Lower leg skin (tissue), 3 donors: Measurements from ENCODE around the gene TTC39B.

Experiments used
- CTCF ChIP-seq, 3 donors: fragments of 450-650 bp; IDR thresholded peaks; one replicate each; pipeline ENCODE4 v1.5.1; 2016; ENCODE audit warnings: antibody characterized with exemption in 3 of 3, mild to moderate bottlenecking in 3 of 3, moderate library complexity in 2 of 3
- POLR2A ChIP-seq, 2 donors: fragments of 450-650 bp; IDR thresholded peaks; one replicate each; pipeline ENCODE4 v1.6.1; 2016 to 2017; ENCODE audit warnings: antibody characterized with exemption in 2 of 2, mild to moderate bottlenecking in 1 of 2, moderate library complexity in 1 of 2

- TF ChIP-seq CTCF (IDR thresholded peaks at IDR 0.05) (no peak), POLR2A (IDR thresholded peaks at IDR 0.05) (no peak)
These were observed 30.6 kb downstream of the TTC39B start for GRCh38 chr9:15276328-15276938.
